Urinary bladder (tissue), 4 donors: ENCODE data around the gene ZNF41. TPM values are rescaled to one million over a fixed set of nuclear protein-coding genes. Genes with fewer than 3 reads are reported as not detected.
A peak's percentile ranks its signal among the peaks of the same experiment; 100 is the strongest.
"Not testable (repeated sequence)": the region's sequence is repeated elsewhere in the genome, so short reads cannot be mapped to it uniquely, and the experiment has no call there.

Experiments
- DNase-seq: peaks from one replicate; pipeline ENCODE4 v3.0.0-alpha.2; 2015; ENCODE audit errors: extremely low spot score
- H3K27ac ChIP-seq: one replicate; pipeline ENCODE4 v1.5.1; 2013; ENCODE audit warnings: low read depth, mild to moderate bottlenecking, moderate library complexity
- H3K36me3 ChIP-seq: one replicate; pipeline ENCODE4 v1.6.1; 2013; ENCODE audit warnings: mild to moderate bottlenecking, moderate library complexity; ENCODE audit not compliant: insufficient read depth
- H3K4me1 ChIP-seq: one replicate; pipeline ENCODE4 v1.6.1; 2013; ENCODE audit warnings: mild to moderate bottlenecking, moderate library complexity; ENCODE audit not compliant: insufficient read depth
- H3K4me3 ChIP-seq: one replicate; pipeline ENCODE4 v1.5.1; 2013; ENCODE audit warnings: low read depth, low read length
- WGBS: extraction: QIAGEN DNeasy Blood & Tissue Kit; methylation state at CpG from one replicate; pipeline ENCODE4 v1.1.7; 2013; 5-methylcytosine and 5-hydroxymethylcytosine counted together
- polyA plus RNA-seq: library from polyadenylated mRNA; stranded (reverse); fragments of 200-250 nt; gene quantifications from one replicate; pipeline ENCODE4 v1.2.3, GENCODE V29; 2013
- total RNA-seq: library from RNA; depleted of rRNA; stranded (reverse); fragments of >200 nt; gene quantifications from one replicate; pipeline ENCODE4 v1.2.3, GENCODE V29; 2014
- donor health status: healthy with polysubstance abuse.
- donor health status: healthy.

Gene ZNF41
- 14.5 TPM for total RNA-seq
- polyA plus RNA-seq: 5.1 TPM

- DNase-seq: no peak
- Histone ChIP-seq H3K4me1 (no peaks in the 10 kb centered on the region), H3K36me3 (no peaks in the 10 kb centered on the region), H3K4me3 (peak within 1 kb of the TSS; percentile 78), H3K27ac (peak within 1 kb of the TSS; percentile 96)
- WGBS: under 1% methylated on average over 77 of the region's 77 CpGs
These were observed at the start of gene ZNF41 for GRCh38 chrX:47482512-47483305. Gene ZNF41 (minus strand): TSS chrX:47483222. CDS start chrX:47467481, 15,741 bp downstream.

GRCh38 chrX:47530049-47530448 is 47.0 kb upstream of the ZNF41 start:
- 91% methylated on average over 6 of the region's 6 CpGs for WGBS
- Histone ChIP-seq H3K4me1 (no peaks in the 10 kb centered on the region), H3K27ac (no peak overlapping the region), H3K36me3 (no peaks in the 10 kb centered on the region), H3K4me3 (no peak overlapping the region)
- no peak for DNase-seq

DNA sequence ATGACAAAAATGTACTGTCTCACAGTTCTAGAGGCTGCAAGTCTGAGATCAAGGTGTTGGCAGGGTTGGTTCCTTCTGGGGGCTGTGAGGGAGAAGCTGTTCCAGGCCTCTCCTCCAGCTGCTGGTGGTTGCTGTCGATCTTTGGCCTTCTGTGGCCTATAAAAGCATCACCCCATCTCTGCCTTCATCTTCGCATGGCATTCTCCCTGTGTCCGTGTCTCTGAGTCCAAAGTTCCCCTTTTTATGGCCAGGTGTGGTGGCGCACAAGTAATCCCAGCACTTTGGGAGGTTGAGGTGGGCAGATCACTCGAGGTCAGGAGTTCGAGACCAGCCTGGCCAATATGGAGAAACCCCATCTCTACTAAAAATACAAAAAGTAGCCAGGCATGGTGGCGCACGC is 46.5 kb upstream of the ZNF41 start:
- no peak overlapping the region for H3K4me3 ChIP-seq
- DNase-seq: no peak
- WGBS: 91% methylated on average over 8 of the region's 8 CpGs
- no peaks in the 10 kb centered on the region for H3K4me1 ChIP-seq
- H3K36me3 ChIP-seq: no peaks in the 10 kb centered on the region
- no peak overlapping the region for H3K27ac ChIP-seq

- WGBS: 3% methylated on average over 33 of the region's 34 CpGs
- Histone ChIP-seq H3K27ac (no peak overlapping the region), H3K36me3 (no peaks in the 10 kb centered on the region), H3K4me3 (peak overlapping the region; percentile 45), H3K4me1 (no peaks in the 10 kb centered on the region)
- no peak for DNase-seq
These were observed 40.7 kb upstream of the ZNF41 start for GRCh38 chrX:47523713-47524166.

DNA sequence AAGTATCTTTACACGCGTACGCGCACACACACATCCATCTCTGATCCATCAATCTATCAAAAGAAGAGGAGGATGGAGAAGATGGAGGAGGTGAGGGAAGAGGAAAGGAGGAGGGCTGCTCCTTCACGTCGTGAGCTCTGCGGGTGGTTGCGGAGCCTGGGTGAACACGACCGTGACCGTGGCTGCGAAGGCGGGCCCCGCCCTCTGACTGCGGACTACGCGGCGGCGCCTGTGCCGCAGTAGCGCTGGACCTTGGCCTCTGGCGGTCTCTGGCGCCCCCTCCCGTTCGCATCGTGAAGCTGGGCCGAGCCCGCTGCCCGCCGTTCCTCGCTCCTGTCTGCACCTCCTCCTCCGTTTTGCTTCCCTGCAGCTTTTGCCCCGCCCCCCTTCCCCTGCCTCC is 40.3 kb upstream of the ZNF41 start:
- WGBS: 3% methylated on average over 26 of the region's 33 CpGs
- H3K36me3 ChIP-seq: no peaks in the 10 kb centered on the region
- no peak for DNase-seq
- peak overlapping the region; percentile 45 for H3K4me3 ChIP-seq
- H3K4me1 ChIP-seq: no peaks in the 10 kb centered on the region
- H3K27ac ChIP-seq: no peak overlapping the region

- no peak for DNase-seq
These were observed 35.1 kb upstream of the ZNF41 start for GRCh38 chrX:47518144-47518543.

DNA sequence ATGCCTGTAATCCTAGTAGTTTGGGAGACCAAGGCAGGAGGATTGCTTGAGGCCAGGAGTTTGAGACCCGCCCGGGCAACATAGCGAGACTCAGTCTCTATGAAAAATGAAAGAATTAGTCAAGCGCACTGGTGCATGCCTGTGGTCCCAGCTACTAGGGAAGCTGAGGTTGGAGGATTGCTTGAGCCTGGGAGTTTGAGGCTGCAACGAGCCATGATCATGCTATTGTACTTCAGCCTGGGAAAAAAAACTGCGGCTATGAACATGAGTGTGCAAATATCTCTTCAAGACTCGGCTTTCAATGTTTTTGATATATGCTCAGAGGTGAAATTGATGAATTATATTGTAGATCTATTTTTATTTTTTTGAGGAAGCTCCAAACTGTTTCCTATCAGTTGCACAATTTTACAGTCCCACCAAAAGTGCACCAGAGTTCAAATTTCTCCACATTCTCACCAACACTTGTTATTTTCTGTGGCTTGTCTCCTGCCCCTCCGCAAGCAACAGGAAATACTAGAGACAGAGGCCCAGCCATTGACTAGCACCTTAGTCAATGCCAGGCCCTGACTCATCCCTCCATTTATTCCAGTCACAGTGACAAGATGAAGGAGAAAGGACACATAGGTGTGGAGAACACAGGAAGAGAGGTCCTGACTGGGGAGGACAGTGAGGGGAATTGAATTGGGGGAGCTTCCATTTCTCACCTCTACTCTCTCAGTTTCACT is 33.1 kb upstream of the ZNF41 start:
- WGBS: 93% methylated on average over 8 of the region's 8 CpGs
- Histone ChIP-seq H3K4me3 (no peak overlapping the region), H3K27ac (no peak overlapping the region), H3K36me3 (no peaks in the 10 kb centered on the region), H3K4me1 (no peaks in the 10 kb centered on the region)
- DNase-seq: no peak

More at GRCh38 chrX:47518144-47518543, 35.1 kb upstream of the ZNF41 start:
- H3K4me1 ChIP-seq: no peaks in the 10 kb centered on the region
- no peaks in the 10 kb centered on the region for H3K36me3 ChIP-seq
- H3K4me3 ChIP-seq: no peak overlapping the region
- H3K27ac ChIP-seq: no peak overlapping the region
- WGBS: 77% methylated on average over 3 of the region's 3 CpGs

GRCh38 chrX:47514533-47515235 is 31.7 kb upstream of the ZNF41 start:
- WGBS: 78% methylated on average over 7 of the region's 7 CpGs
- Histone ChIP-seq H3K36me3 (no peaks in the 10 kb centered on the region), H3K27ac (no peak overlapping the region), H3K4me3 (no peak overlapping the region), H3K4me1 (no peaks in the 10 kb centered on the region)
- DNase-seq: no peak

- not testable (repeated sequence) for H3K36me3 ChIP-seq, H3K4me1 ChIP-seq, DNase-seq, H3K27ac ChIP-seq
- 4% methylated on average over 36 of the region's 70 CpGs for WGBS
- H3K4me3 ChIP-seq: peak overlapping the region; percentile 33
These were observed 30.3 kb upstream of the ZNF41 start for GRCh38 chrX:47513034-47513965.

GRCh38 chrX:47512383-47512782 is 29.4 kb upstream of the ZNF41 start:
- DNase-seq, H3K36me3 ChIP-seq, H3K4me1 ChIP-seq, H3K4me3 ChIP-seq, H3K27ac ChIP-seq: not testable (repeated sequence)
- WGBS: 91% methylated on average over 4 of the region's 6 CpGs

DNA sequence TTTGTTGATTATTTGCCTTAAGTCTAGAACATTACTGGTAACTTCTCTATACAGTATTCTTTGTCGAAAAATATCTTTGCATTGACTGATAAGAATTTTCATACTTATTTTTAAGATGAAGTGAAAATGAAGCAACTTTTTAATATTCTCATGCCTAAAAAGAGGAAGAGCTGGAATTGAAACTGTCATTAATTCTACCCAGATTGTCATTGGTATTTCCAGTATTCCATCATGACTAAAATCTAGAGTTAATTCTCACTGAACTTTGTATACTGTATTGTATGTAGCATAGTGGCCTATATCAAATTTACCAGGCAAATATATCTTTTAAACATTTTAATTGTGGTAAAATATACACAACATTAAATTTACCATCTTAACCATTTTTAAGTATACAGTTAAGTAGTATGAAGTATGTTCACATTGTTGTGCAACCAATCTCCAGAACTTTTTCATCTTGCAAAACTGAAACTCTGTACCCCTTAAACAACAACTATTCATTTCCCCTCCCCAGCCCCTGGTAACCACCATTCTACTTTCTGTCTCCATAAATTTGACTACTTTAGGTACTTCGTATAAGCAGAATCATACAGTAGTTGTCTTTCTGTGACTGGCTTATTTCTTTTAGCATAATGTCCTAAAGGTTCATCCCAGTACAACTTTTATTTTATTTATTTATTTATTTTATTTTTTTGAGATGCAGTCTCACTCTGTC is 24.3 kb upstream of the ZNF41 start:
- no peaks in the 10 kb centered on the region for H3K4me1 ChIP-seq
- no peak for DNase-seq
- H3K4me3 ChIP-seq: no peak overlapping the region
- no peak overlapping the region for H3K27ac ChIP-seq
- H3K36me3 ChIP-seq: no peaks in the 10 kb centered on the region
- 49% methylated on average over 2 of the region's 2 CpGs for WGBS

- DNase-seq: no peak
- 86% methylated on average over 5 of the region's 5 CpGs for WGBS
- no peak overlapping the region for H3K27ac ChIP-seq
- H3K36me3 ChIP-seq: no peaks in the 10 kb centered on the region
- no peaks in the 10 kb centered on the region for H3K4me1 ChIP-seq
- H3K4me3 ChIP-seq: no peak overlapping the region
These were observed 20.1 kb upstream of the ZNF41 start for GRCh38 chrX:47503151-47503550.
